ENCODE data around the gene E2F1.

E2F1 gene

GRCh38 chr20:33686100-33686983 is at the start of gene E2F1:
TSS of gene E2F1 (minus strand) at chr20:33686385. CDS start at chr20:33686264, 121 bp downstream.
- DNase-seq, result peak; percentile 97 to 98 (median 98)

- DNase-seq, result no peak
These were observed 47.7 kb upstream of the E2F1 start for GRCh38 chr20:33733654-33734576.

- DNase-seq, result peak; percentile 73 to 96 (median 93)
These were observed 46.2 kb upstream of the E2F1 start for GRCh38 chr20:33732166-33732970.

GRCh38 chr20:33731693-33732165 is 45.5 kb upstream of the E2F1 start, which contains the start of gene ZNF341:
TSS of gene ZNF341 (plus strand) at chr20:33731996. CDS start at chr20:33732022, 26 bp downstream.
- peak in 2 of 3 experiments; percentile 92 to 96 for DNase-seq

GRCh38 chr20:33730946-33731692 is 44.9 kb upstream of the E2F1 start:
- no peak for DNase-seq

GRCh38 chr20:33729101-33729500 is 42.9 kb upstream of the E2F1 start:
- no peak for DNase-seq

- no peak for DNase-seq
These were observed 42.3 kb upstream of the E2F1 start for GRCh38 chr20:33728463-33728862.

- DNase-seq, result no peak
These were observed 41.6 kb upstream of the E2F1 start for GRCh38 chr20:33727806-33728205.

GRCh38 chr20:33727115-33727479 is 40.9 kb upstream of the E2F1 start:
- no peak for DNase-seq

- DNase-seq, result no peak
These were observed 39.6 kb upstream of the E2F1 start for GRCh38 chr20:33725607-33726264.

- no peak for DNase-seq
These were observed 38.4 kb upstream of the E2F1 start for GRCh38 chr20:33724439-33725094.

- DNase-seq, result no peak
These were observed 35.4 kb upstream of the E2F1 start for GRCh38 chr20:33721391-33722140.

GRCh38 chr20:33719989-33720709 is 34.0 kb upstream of the E2F1 start, which contains the start of gene PXMP4:
TSS of gene PXMP4 (minus strand) at chr20:33720310. CDS start at chr20:33720207, 103 bp downstream.
- DNase-seq, result peak; percentile 95 to 100 (median 98)

- peak in 1 of 3 experiments; percentile 65 for DNase-seq
These were observed 33.2 kb upstream of the E2F1 start for GRCh38 chr20:33719277-33719988.

GRCh38 chr20:33716498-33716897 is 30.3 kb upstream of the E2F1 start:
- no peak for DNase-seq

- no peak for DNase-seq
These were observed 27.7 kb upstream of the E2F1 start for GRCh38 chr20:33713865-33714367.

- DNase-seq, result no peak
These were observed 25.2 kb upstream of the E2F1 start for GRCh38 chr20:33711446-33711738.

Data from NCI-H1417 (cell line).